Activated CD8-positive, alpha-beta memory T cell treated with anti-CD3 and anti-CD28 coated beads, Interleukin-2, amount 50 U/mL, for 48 hours (primary cell): ENCODE results near the gene FAM200A.
A peak's percentile ranks its signal among the peaks of the same experiment; 100 is the strongest.
"Not testable (repeated sequence)": the region's sequence is repeated elsewhere in the genome, so short reads cannot be mapped to it uniquely, and the experiment has no call there.

Source experiments
- DNase-seq: peaks from one replicate; pipeline ENCODE4 v3.0.0-alpha.2; 2020

Gene FAM200A

GRCh38 chr7:99558306-99559174 lies 6.6 kb upstream of the FAM200A start, which contains the start of gene ZNF655:
Gene ZNF655, plus strand, starts transcription at chr7:99558642. Its CDS starts 1,918 bp downstream, at chr7:99560560.
- DNase-seq = peak; percentile 95

GRCh38 chr7:99557940-99558305 lies 6.0 kb upstream of the FAM200A start:
- DNase-seq = no peak

DNA sequence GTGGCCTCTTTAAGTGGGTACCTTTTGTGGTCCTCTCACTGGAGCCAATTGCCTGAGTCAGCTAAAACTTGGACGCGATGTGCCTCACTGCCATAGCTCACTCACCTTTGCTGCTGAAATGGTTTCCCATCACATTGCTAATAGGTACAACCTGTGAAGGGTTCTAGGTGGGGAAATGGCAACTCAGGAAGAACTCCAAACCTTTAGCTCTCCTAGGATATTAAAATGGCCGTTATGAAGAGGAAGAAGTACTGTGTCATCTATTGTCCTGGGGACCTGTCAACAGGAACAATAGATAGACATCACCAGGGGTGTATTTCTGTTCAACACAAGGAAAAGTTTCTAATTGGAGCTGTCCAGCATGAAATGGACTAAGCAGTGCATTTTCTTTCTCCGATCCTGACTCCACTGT lies 5.3 kb upstream of the FAM200A start:
- no peak for DNase-seq

DNA sequence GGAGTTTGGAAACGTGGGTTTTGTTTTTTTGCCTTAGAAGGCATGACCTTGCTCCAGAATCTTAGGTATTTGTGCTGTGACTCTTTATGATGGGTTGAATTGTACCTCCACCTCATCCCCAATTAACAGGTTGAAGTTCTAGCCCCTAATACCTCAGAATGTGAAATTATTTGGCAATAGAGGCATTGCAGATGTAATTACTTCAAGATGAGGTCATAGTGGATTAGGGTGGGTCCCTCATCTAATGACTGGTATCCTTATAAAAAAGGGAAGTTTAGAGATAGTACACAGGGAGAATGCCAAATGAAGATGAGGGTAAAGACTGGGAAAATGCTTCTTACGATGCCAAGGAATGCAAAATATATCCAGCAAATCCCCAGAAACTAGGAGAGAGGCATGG lies 3.0 kb upstream of the FAM200A start:
- no peak for DNase-seq

GRCh38 chr7:99553039-99553438 lies 1.1 kb upstream of the FAM200A start:
- no peak for DNase-seq

GRCh38 chr7:99551334-99551733 lies 580 bp downstream of the FAM200A start:
- DNase-seq = no peak

DNA sequence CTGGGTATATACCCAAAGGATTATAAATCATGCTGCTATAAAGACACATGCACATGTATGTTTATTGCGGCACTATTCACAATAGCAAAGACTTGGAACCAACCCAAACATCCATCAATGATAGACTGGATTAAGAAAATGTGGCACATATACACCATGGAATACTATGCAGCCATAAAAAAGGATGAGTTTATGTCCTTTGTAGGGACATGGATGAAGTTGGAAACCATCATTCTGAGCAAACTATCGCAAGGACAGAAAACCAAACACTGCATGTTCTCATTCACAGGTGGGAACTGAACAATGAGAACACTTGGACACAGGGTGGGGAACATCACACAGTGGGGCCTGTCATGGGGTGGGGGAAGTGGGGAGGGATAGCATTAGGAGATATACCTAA lies 2.4 kb downstream of the FAM200A start:
- DNase-seq = not testable (repeated sequence)

GRCh38 chr7:99545308-99545707 lies 6.6 kb downstream of the FAM200A start:
- DNase-seq = not testable (repeated sequence)

DNA sequence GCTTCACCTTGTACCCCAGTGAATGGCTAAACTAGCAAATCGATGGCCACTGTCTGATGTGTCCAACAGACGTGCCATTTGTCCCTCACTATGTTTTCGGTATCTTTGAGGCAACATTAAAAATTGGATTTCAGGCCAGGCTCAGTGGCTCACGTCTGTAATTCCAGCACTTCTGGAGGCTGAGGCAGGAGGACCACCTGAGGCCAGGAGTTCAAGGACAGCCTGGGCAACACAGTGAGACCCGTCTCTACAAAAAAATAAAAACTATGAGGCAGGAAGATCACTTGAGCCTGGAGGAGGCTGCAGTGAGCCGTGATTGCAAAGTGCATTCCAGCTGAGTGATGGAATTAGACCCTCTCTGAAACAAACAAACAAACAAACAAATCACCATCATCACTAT lies 8.0 kb downstream of the FAM200A start:
- no peak for DNase-seq

- no peak for DNase-seq
Observed at GRCh38 chr7:99543081-99543671, 8.7 kb downstream of the FAM200A start.

GRCh38 chr7:99541212-99541611 lies 10.7 kb downstream of the FAM200A start:
- no peak for DNase-seq

GRCh38 chr7:99540542-99540941 lies 11.4 kb downstream of the FAM200A start:
- DNase-seq = no peak

DNA sequence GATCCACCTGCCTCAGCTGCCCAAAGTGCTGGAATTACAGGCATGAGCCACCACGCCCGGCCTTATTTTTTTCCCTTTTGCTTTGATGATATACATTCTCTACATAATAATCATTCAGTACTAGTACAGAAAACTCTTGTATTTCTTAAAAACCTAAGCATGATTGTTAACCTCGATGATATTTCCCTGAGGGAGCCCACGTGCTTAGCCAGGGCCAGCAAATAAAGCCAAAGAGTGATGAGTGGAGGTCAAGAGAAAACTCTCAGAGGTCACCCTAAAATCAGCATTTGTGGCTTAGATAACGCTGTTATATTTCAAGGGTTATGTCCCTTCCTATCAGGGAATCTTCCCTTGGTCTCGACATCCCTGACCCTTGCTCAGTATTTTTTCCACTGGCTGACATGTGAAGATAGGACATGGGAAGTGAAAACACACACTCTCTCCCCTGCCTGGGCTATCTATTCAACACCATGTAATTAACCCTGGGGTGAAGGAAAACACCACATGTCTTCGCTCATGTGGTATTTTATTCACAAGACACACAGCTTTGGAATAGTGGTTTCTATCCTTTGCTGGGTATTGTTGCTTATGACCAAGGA lies 12.6 kb downstream of the FAM200A start:
- no peak for DNase-seq

DNA sequence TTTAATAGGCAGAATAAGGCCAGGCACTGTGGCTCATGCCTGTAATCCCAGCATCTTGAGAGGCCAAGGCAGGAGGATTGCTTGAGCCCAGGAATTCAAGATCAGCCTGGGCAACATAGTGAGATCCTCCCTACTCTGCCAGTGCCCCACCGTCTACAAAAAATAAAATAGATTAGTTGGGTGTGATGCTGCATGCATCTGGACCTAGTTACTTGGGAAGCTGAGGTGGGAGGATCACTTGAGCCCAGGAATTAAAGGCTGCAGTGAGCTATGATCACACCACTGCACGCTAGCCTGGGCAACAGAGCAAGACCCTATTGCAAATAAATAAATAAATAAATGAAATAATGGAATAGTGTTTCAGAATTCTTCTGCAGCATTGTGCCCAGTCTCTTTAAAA lies 16.2 kb downstream of the FAM200A start:
- DNase-seq = no peak

DNA sequence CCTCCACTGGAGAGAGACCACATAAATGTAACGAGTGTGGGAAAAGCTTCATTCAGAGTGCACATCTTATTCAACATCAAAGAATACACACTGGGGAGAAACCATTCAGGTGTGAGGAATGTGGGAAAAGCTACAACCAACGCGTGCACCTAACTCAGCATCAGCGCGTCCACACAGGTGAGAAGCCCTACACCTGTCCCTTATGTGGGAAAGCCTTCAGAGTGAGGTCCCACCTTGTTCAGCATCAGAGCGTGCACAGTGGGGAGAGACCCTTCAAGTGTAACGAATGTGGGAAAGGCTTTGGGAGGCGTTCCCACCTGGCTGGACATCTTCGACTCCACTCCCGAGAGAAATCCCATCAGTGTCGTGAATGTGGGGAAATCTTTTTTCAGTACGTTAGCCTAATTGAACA lies 20.6 kb downstream of the FAM200A start:
- no peak for DNase-seq

GRCh38 chr7:99525713-99526440 lies 26.0 kb downstream of the FAM200A start:
- DNase-seq = no peak

GRCh38 chr7:99521399-99521798 lies 30.5 kb downstream of the FAM200A start:
- no peak for DNase-seq

DNA sequence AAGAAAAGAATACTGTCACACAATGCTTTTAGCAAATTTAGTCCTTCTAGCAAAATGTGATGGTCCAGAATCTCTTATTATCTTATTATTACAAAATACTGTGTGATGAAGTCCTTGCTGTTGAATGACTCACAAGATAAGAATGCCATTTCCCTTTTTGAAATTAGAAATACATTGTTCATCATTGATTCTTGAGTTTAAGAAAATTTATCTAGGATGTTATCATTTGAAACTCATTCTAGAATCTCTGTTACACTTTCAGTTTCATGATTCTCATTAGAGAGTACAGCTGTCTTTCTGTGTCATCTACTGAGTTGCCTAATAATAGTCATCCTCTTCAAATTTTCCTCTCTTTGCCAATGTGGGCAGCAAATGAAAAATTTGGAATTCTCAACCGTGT lies 37.9 kb downstream of the FAM200A start:
- DNase-seq = no peak

DNA sequence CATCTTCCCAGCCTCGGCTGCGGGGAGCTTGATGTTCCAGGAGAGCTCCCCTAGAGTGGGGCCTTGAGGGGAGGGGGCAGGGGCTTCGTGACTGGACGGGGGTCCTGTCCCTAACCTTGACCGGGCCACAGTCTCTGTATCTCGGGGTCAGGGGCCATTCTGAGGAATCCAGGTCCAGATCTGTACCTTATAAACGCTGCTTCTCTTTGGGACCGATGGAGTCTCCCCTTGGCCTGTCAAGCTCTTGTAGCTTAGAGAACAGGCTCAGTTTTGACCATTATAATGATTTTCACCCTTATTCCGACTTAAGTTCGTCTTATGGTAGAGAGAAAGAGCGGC lies 46.6 kb downstream of the FAM200A start:
- DNase-seq = no peak

DNA sequence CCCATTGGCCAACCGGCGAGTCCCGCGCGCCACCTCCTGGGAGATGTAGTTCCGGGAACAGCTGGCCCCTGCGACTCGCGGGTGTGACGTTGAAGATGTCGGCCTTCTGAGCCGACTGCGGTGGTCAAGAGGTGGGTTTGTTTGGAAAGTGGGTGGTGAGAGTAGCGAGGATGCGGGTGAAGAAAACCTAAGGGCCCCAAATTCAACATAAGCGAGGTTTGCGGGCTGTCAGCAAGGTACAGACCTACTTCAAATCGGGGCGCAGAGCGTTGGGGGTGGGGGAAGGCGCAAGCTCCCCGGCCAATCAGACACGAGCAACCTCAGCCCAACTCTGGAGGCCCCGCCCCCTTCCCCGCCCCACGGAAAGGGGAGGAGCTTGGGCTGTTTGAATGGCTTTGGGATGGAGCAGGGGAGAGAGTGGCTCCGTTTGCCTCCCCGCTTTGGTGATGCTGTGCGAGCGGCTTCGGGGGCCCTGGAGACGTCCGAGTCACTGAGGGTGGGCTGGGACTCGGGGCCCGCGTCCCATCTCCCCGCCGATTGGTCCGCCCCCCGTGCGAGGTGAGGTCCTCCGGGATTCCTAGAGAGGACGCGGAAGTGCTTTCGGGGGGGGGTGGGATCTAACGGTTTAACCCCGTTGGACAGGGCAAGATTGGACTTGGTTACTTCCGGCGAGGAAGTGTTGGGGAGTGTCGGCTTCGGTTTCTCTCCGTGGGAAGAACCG lies 47.2 kb downstream of the FAM200A start, which contains the start of gene ZKSCAN5:
TSS of gene ZKSCAN5 (plus strand) at position 60 of the 721 bp plus-strand sequence. CDS start 1,383 bp downstream, outside the sequence.
- DNase-seq = peak; percentile 98

DNA sequence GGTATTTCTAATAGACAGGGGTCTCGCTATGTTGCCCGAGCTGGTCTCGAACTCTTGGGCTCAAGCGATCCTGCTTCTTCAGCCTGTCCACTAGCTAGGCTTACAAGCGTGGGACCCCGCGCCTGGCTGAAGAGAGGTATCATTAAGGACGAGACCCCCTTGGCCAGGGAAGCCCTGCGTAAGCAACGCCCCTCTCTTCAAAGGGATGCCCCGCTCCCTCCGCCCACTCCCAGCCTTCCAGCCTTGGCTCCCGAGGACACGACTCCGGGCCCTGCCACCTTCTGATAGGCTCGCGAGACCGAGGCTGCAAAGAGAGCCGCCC lies 47.7 kb downstream of the FAM200A start:
- no peak for DNase-seq

GRCh38 chr7:99501236-99501635 lies 50.7 kb downstream of the FAM200A start:
- not testable (repeated sequence) for DNase-seq

- no peak for DNase-seq
Observed at GRCh38 chr7:99500637-99501009, 51.3 kb downstream of the FAM200A start.
